HG02763 (cell line): ENCODE results near the gene TBR1.

Source experiments
- ATAC-seq: cut with Tn5 transposase; IDR thresholded peaks from one replicate; pipeline ENCODE4 v1.9.1; 2021; ENCODE audit warnings: mild to moderate bottlenecking, moderate library complexity; ENCODE audit not compliant: unreplicated experiment

TBR1 gene

DNA sequence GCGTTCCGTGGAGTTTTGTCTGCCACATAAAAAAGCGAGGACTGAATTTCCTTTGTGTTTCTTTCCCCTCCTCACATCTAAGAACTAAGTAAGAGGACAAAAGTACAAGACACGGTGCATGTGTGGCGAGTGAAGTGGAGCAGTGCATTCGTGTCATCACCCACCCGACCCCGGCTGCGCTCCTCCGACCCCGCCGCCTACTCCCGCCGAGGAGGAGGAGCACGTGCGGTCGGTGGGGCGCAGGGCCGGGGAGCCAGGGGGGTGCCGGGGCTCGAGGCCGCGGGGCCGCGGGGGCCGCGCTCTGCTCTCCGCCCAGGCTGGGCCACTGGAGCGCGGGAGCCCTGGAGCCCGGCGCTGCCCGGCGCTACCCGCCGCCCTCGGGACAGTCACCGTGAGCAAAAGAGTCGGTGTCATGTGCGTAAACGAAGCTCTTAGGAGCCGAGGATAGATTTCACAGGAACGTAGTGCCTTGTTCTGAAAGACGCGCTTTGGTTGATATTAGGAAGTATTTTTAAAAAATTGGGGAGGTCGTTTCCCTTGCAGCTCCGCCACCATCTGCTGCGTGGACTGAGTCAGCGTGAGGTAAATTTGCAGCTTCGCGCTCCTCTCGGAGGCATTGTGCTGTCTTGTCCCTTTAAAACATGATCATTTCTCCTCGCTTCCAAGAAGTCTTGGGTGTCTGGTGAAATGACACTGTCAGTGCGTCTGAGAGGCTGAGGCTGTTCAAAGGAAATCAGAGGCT, 11.0 kb downstream of the TBR1 start:
- no peak for ATAC-seq

DNA sequence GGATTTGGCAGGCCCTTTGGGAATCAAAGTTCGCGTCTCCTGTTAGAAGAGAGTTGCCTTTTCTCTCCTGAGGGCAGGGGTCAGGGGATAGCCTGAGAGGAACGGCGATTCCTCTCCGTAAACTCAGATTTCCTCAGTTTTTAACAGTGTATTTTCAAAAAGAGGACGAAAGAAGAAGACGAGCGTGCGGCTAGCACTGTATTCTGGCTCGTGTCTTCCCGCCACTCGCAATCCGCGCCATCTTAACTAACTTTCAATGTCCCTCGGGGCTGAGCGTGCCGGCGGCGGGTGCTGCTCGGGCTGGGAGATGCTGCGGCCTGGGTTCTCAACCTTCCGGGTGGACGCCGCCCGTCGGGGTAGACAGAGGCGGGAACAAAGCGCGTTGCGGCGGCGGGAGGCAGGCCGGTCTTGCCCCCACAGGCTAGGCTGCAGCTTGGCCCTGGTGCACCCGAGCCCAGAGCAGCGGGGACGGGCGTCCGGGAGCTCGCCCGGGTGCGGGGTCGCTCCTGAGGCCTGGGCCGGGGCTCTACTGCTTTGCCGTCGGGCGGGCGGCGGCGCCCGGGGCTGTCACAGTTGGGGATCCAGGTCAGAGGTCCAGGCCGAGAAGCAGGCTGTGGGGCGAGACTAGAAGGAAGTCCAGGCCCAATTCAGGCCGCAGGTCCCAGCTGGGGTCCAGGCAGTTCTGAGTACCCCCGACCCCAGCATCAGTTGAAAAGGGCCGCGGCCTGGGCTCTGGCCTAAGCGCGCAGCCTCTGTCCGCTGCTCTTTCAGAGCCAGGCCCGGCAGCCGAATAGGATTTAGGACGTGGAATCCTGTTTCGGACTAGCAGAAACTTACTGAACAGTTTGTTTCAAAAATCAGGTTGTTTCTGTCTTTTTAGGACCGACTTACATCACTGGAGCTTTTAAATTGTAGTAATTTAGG, 11.8 kb downstream of the TBR1 start:
- no peak for ATAC-seq

DNA sequence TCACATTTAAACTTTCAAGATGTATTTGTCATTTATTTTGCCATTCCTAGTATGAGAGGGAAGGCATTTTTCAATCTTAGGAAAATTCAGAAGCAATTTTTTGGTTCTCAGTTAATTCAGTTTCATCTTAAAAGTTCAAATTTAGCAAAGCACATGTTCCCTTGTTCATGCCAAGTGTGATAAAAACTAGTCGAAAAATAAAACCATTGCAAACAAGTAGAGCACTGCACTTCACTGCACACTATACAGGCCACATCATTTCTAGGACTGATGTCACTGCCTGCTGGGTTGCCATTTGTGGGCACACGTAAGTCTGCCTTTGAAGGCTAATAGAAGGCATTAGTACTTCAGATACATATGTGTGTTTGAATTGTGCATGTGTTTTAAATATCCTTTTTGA, 14.3 kb downstream of the TBR1 start:
- no peak for ATAC-seq

DNA sequence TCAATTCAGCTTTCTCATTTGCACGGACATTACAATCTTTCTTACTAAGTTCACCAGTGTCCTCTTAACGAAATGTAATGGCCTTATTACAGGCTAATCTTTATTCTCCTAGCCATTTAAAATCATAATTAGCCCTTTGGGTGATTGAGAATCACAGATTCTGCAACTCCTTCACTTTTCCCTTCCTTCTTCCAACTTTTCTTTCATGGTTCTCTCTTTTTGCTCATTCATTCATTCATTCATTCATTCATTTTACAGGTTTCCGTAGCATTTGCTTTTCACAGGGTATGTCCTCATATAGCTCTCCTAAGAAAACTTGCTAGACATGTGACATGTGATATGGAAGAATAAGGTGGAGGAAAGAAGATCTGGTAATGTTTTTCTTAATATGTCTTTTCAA, 16.0 kb downstream of the TBR1 start:
- no peak for ATAC-seq

DNA sequence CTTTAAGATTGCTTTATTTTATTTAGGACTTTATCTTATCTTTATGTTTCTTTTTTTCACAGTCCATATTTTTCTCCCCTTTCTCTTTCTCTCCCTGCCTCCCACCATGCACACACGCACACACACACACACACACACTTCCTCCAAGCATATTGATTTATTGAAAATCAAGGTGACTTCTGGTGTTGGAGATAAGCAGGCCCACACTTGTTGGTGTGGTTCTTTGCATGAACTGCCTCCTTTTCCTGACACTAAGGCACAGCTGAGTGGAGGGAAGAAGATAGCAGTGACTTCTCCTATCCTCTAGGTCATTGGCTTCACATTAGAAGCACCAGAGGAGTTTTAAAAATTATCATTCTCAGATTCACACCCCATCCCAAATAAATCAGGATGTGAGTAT, 18.0 kb downstream of the TBR1 start:
- no peak for ATAC-seq

DNA sequence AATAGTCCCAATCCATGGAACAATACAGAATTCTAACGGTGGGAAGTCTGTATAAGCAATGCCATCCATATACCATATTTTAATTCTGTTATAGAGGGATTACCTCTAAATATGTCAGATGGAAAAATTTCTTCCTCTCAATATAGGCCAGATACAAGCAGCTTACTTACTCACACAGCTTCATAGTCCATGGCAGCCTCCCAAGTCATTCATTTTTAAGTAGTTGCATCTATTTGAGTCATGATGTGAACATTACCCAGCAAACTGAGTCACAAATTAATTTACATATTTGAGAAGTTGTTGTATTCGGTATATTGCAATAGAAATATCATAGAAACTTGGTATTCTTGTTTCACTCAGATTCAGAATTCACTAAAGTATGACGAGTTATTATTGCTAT, 20.3 kb downstream of the TBR1 start:
- no peak for ATAC-seq

DNA sequence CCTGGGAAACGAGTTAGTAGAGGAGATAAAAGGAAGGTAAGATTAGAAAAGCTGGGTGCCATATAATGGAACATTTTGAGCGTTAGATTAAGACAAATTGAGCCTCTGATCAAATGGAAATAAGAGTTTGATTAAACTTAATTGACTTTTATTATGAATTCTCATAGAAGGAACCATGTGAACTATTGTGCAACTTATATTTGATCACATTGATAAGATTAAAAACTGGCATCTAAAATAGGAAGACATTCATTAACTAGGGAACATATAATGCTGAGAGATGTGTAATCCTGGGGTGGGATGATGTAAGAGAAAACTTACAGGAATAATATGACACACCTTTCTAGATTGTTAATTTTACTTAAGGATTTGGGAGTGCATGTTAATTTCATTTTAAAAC, 22.5 kb downstream of the TBR1 start:
- ATAC-seq = no peak

DNA sequence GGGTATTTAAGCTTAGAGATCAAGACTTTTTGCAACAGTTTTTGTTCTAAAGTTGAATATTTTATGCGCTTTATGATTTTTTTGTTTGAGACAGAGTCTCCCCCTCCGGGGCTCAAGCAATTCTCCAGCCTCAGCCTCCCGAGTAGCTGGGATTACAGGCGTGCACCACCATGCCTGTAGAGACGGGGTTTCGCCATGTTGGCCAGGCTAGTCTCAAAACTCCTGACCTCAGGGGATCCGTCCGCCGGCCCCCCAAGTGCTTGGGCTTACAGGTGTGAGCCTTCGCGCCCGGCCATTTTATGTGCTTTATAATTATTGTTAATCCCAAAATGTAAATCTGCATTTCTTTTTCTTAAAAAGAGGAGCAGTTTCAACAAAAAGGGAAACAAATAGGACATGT, 29.0 kb downstream of the TBR1 start:
- no peak for ATAC-seq

DNA sequence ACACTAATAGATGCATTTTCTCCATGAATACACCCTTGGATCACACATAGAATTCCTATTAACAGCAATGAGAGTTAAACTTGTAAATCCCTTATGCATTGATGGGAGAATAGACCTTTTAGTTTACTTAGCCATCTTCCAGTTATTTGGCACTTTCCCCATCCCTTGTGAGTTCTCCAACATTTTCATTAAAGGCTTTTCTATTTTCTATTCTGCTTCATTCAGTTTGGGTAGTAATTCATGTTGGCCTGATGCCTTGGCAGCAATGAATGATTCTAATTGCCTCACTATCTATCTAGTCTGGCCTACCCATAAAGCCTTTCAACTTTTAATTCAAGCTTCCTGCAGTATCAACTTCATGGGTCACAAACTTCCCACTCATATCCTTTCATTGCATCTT, 32.3 kb downstream of the TBR1 start:
- no peak for ATAC-seq

DNA sequence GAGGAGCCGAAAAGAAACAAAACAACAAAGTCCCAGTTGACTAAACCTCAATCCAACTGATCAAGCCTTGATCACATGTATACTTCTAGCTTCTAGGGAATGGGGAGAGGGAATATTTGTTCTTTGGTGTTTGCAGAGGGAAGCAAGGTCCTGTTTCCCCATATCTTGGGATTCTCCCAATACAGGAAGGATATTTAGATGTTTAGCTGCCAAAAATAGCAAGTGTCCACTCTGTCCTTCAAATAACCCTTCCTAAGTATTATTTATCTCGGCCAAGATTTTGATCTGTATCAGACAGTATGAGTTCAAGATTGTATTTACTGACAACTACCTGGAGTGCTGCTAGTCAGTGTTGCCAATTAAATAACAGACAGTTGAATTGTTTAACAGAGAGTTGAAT, 55.5 kb downstream of the TBR1 start:
- ATAC-seq = no peak

DNA sequence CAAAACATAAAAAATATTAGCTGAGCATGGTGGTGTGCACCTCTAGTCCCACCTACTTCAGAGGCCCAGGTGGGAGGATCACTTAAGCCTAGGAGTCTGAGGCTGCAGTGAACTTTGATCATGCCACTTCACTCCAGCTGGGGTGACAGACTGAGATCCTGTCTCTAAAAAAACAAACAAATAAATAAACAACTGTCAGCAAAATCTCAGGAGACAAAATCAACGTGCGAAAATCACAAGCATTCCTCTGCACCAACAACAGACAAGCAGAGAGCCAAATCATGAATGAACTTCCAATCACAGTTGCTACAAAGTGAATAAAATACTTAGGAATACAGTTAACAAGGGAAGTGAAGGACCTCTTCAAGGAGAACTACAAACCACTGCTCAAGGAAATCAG, 58.8 kb downstream of the TBR1 start:
- ATAC-seq = no peak
